Measurements from ENCODE around the gene KCNIP4. TPM values are rescaled to one million over a fixed set of nuclear protein-coding genes. Genes with fewer than 3 reads are reported as not detected.

Gene KCNIP4
- total and polyA plus RNA-seq, 2 of the 8 experiments (the other 6 are each of a cell fraction or from before 2014, with no cell fraction given) = 0.06 TPM; not detected in 1

DNA sequence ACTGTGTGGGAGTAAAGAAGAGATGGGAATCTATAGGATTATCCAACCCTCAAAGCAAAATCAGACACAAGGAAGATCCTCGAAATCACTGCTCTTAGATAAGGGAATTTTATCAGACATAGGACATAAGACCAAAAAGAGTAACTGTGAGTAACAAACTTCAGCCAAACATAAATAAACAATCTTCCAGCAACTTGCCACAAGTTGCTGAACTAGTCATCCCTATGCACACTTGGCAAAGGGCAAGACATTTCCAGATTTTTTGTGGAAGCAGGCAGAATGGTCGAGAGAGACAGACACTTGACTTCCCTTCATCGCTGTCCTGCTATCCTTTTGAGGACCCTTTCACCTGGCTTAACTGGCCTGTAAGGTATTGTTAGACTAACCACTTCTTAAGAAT lies 89.6 kb downstream of the KCNIP4 start (continued):
- TF ChIP-seq GABPA (IDR thresholded peaks at IDR 0.05; ENCODE audit: borderline replicate concordance, insufficient read depth, low read length) (no peak), CBX8 (IDR thresholded peaks at IDR 0.05; ENCODE audit: borderline replicate concordance, low read depth, low read length) (no peak), SP1 (IDR thresholded peaks at IDR 0.05; ENCODE audit: low read depth, low read length) (no peak), NANOG (IDR thresholded peaks at IDR 0.05; ENCODE audit: insufficient read depth, low read depth, low read length, poor library complexity, severe bottlenecking) (no peak)

Measured in H1 (cell line).